H9 (cell line): ENCODE measurements around the gene CCT3. TPM values are rescaled to one million over a fixed set of nuclear protein-coding genes. Genes with fewer than 3 reads are reported as not detected.

ENCODE experiments used
- DNase-seq: peaks from one replicate; pipeline ENCODE4 v3.0.0-alpha.2; 2017
- H2AFZ ChIP-seq: one replicate; pipeline ENCODE4 v1.6.1; 2013; ENCODE audit warnings: mild to moderate bottlenecking, low read length, control low read depth, moderate library complexity
- H2AK5ac ChIP-seq: 2 replicates; pipeline ENCODE4 v1.6.1; 2013; ENCODE audit warnings: low read length, control low read depth, mixed read lengths; ENCODE audit not compliant: insufficient read length
- H2BK120ac ChIP-seq: one replicate; pipeline ENCODE4 v1.6.1; 2013; ENCODE audit warnings: low read depth, mild to moderate bottlenecking, low read length, control low read depth, inconsistent platforms; ENCODE audit not compliant: poor library complexity, severe bottlenecking
- H2BK12ac ChIP-seq: 2 replicates; pipeline ENCODE4 v1.6.1; 2013; ENCODE audit warnings: low read length, control low read depth, mixed read lengths, low read depth; ENCODE audit not compliant: insufficient read length
- H2BK15ac ChIP-seq: 2 replicates; pipeline ENCODE4 v1.6.1; 2013; ENCODE audit warnings: low read depth, low read length, control low read depth
- H2BK20ac ChIP-seq: one replicate; pipeline ENCODE4 v1.6.1; 2013; ENCODE audit warnings: low read depth, mild to moderate bottlenecking, low read length, control low read depth, inconsistent platforms; ENCODE audit not compliant: poor library complexity, severe bottlenecking
- H2BK5ac ChIP-seq: 2 replicates; pipeline ENCODE4 v1.6.1; 2013; ENCODE audit warnings: low read length, control low read depth, mixed read lengths; ENCODE audit not compliant: insufficient read length
- H3K14ac ChIP-seq: 2 replicates; pipeline ENCODE4 v1.6.1; 2013; ENCODE audit warnings: low read length, control low read depth; ENCODE audit not compliant: insufficient read depth
- H3K18ac ChIP-seq: 2 replicates; pipeline ENCODE4 v1.6.1; 2013; ENCODE audit warnings: low read depth, mild to moderate bottlenecking, mixed read lengths, low read length, control low read depth; ENCODE audit not compliant: insufficient read length
- H3K23ac ChIP-seq: 2 replicates; pipeline ENCODE4 v1.6.1; 2013; ENCODE audit warnings: low read length, control low read depth, mixed read lengths, low read depth; ENCODE audit not compliant: insufficient read length
- H3K23me2 ChIP-seq: 2 replicates; pipeline ENCODE4 v1.6.1; 2013; ENCODE audit warnings: low read depth, mild to moderate bottlenecking, mixed read lengths, low read length, control low read depth; ENCODE audit not compliant: insufficient read length, poor library complexity, severe bottlenecking
- H3K27ac ChIP-seq: 2 replicates; pipeline ENCODE4 v1.5.1; 2013; ENCODE audit warnings: low read length, control low read depth, mixed read lengths, low read depth; ENCODE audit not compliant: insufficient read length
- H3K27me3 ChIP-seq: 2 replicates; pipeline ENCODE4 v1.6.1; 2013; ENCODE audit warnings: low read length, control low read depth, inconsistent platforms; ENCODE audit not compliant: insufficient read depth
- H3K4ac ChIP-seq: 2 replicates; pipeline ENCODE4 v1.6.1; 2013; ENCODE audit warnings: low read depth, mild to moderate bottlenecking, control low read depth, inconsistent platforms, low read length, moderate library complexity
- H3K4me1 ChIP-seq: 2 replicates; pipeline ENCODE4 v1.6.1; 2013; ENCODE audit warnings: low read length, control low read depth, inconsistent platforms; ENCODE audit not compliant: insufficient read depth
- H3K4me2 ChIP-seq: 2 replicates; pipeline ENCODE4 v1.6.1; 2013; ENCODE audit warnings: low read length, control low read depth, mixed read lengths; ENCODE audit not compliant: insufficient read length, insufficient read depth
- H3K56ac ChIP-seq: 2 replicates; pipeline ENCODE4 v1.6.1; 2013; ENCODE audit warnings: low read depth, mild to moderate bottlenecking, mixed read lengths, low read length, control low read depth; ENCODE audit not compliant: insufficient read length
- H3K79me1 ChIP-seq: 2 replicates; pipeline ENCODE4 v1.6.1; 2013; ENCODE audit warnings: low read depth, mild to moderate bottlenecking, moderate library complexity, low read length, control low read depth, inconsistent platforms; ENCODE audit not compliant: insufficient read depth, poor library complexity, severe bottlenecking
- H3K79me2 ChIP-seq: 2 replicates; pipeline ENCODE4 v1.6.1; 2013; ENCODE audit warnings: low read length, control low read depth, inconsistent platforms; ENCODE audit not compliant: insufficient read depth
- H3K9ac ChIP-seq: 2 replicates; pipeline ENCODE4 v1.6.1; 2013; ENCODE audit warnings: low read length, control low read depth, mixed read lengths; ENCODE audit not compliant: insufficient read length; ENCODE audit errors: extremely low read depth
- H3K9me3 ChIP-seq: one replicate; pipeline ENCODE4 v1.6.1; 2013; ENCODE audit warnings: low read depth, low read length, inconsistent platforms; ENCODE audit not compliant: control insufficient read depth
- H3T11ph ChIP-seq: one replicate; pipeline ENCODE4 v1.6.1; 2013; ENCODE audit warnings: mild to moderate bottlenecking, low read length, control low read depth, inconsistent platforms
- H4K20me1 ChIP-seq: one replicate; pipeline ENCODE4 v1.6.1; 2013; ENCODE audit not compliant: control insufficient read depth, insufficient read length, insufficient read depth
- H4K5ac ChIP-seq: 2 replicates; pipeline ENCODE4 v1.6.1; 2013; ENCODE audit warnings: low read depth, mild to moderate bottlenecking, mixed read lengths, low read length, control low read depth; ENCODE audit not compliant: insufficient read length
- H4K8ac ChIP-seq: replicated peaks from 2 replicates; pipeline ENCODE4 v1.6.1; 2013; ENCODE audit warnings: low read length, control low read depth, mixed read lengths, low read depth; ENCODE audit not compliant: insufficient read length
- H4K91ac ChIP-seq: 2 replicates; pipeline ENCODE4 v1.6.1; 2013; ENCODE audit warnings: low read depth, mild to moderate bottlenecking, moderate library complexity, mixed read lengths, low read length, control low read depth; ENCODE audit not compliant: insufficient read length
- H3K27ac Mint-ChIP-seq, 3 experiments: 2 replicates in 2 of 3; 3 replicates in 1 of 3; pipeline ENCODE4 v1.8.0; 2020 to 2021; ENCODE audit warnings: mixed read lengths in 3 of 3, mild to moderate bottlenecking in 1 of 3, moderate library complexity in 1 of 3
- H3K27me3 Mint-ChIP-seq: 2 replicates; pipeline ENCODE4 v1.8.0; 2021; ENCODE audit warnings: low read depth, mild to moderate bottlenecking, moderate library complexity, mixed read lengths
- H3K36me3 Mint-ChIP-seq, 3 experiments: 2 replicates in 2 of 3; 3 replicates in 1 of 3; pipeline ENCODE4 v1.8.0; 2020 to 2021; ENCODE audit warnings: low read depth in 3 of 3, mixed read lengths in 3 of 3; ENCODE audit not compliant: insufficient read depth in 1 of 3
- H3K4me1 Mint-ChIP-seq, 2 experiments: 2 replicates each; pipeline ENCODE4 v1.8.0; 2020; ENCODE audit warnings: mixed read lengths in 2 of 2
- H3K4me3 Mint-ChIP-seq, 2 experiments: 2 replicates in 1 of 2; 3 replicates in 1 of 2; pipeline ENCODE4 v1.8.0; 2020 to 2021; ENCODE audit warnings: mild to moderate bottlenecking in 2 of 2, mixed read lengths in 2 of 2, moderate library complexity in 1 of 2
- H3K9me3 Mint-ChIP-seq, 2 experiments: 2 replicates in 1 of 2; 3 replicates in 1 of 2; pipeline ENCODE4 v1.8.0; 2020; ENCODE audit warnings: mild to moderate bottlenecking in 2 of 2, mixed read lengths in 2 of 2, moderate library complexity in 1 of 2
- CTCF ChIP-seq: fragments of 200-600 bp; sonication (generic); conservative IDR thresholded peaks from 3 replicates; pipeline ENCODE4 v1.8.0; 2021; ENCODE audit warnings: antibody characterized with exemption, mild to moderate bottlenecking
- WGBS: extraction: QIAGEN DNeasy Blood & Tissue Kit; methylation state at CpG from one replicate; pipeline ENCODE4 v1.1.7; 2013; ENCODE audit warnings: missing lambda C conversion rate, low lambda C conversion rate, mixed read lengths; ENCODE audit not compliant: insufficient read length; ENCODE audit errors: extremely low coverage; 5-methylcytosine and 5-hydroxymethylcytosine counted together
- total RNA-seq: library from RNA; stranded (reverse); gene quantifications from 2 replicates; pipeline ENCODE4 v1.2.1, GENCODE V29; 2021

Gene CCT3
- total RNA-seq, 1 experiment from 2014 or later: 524 TPM

GRCh38 chr1:156266051-156266450 is 72.0 kb downstream of the CCT3 start:
- Histone ChIP-seq H2BK5ac (no peak overlapping the region), H2BK15ac (no peak overlapping the region), H3K27me3 (no peaks in the 10 kb centered on the region), H3K79me1 (no peaks in the 10 kb centered on the region), H3K4ac (no peak overlapping the region), H2AK5ac (no peak overlapping the region), H3K9me3 (no peaks in the 10 kb centered on the region), H3K18ac (no peak overlapping the region), H4K91ac (no peak overlapping the region), H4K5ac (no peak overlapping the region), H3K9ac (no peak overlapping the region), H3K27ac (no peak overlapping the region), H3K4me1 (no peaks in the 10 kb centered on the region), H3K79me2 (no peaks in the 10 kb centered on the region), H3K23ac (no peak overlapping the region), H3T11ph (no peak overlapping the region), H3K14ac (no peak overlapping the region), H4K8ac (no peak overlapping the region), H2BK120ac (no peak overlapping the region), H3K23me2 (no peaks in the 10 kb centered on the region), H4K20me1 (no peaks in the 10 kb centered on the region), H3K56ac (no peak overlapping the region), H2BK20ac (no peak overlapping the region), H2AFZ (no peak overlapping the region), H2BK12ac (no peak overlapping the region), H3K4me2 (no peak overlapping the region)
- no peak overlapping the region; a peak in 1 of 5 replicates for H3K4me3 Mint-ChIP-seq
- H3K27ac Mint-ChIP-seq: peak overlapping the region in 1 of 3 experiments; percentile 82; a peak in 1 of 7 replicates
- no peaks in the 10 kb centered on the region for H3K27me3 Mint-ChIP-seq
- no peaks in the 10 kb centered on the region for H3K4me1 Mint-ChIP-seq
- DNase-seq: no peak
- no peak for TF ChIP-seq CTCF
- peaks cover 66 to 94% (median 78%) of the 10 kb centered on the region in 3 experiments for H3K36me3 Mint-ChIP-seq
- no peaks in the 10 kb centered on the region for H3K9me3 Mint-ChIP-seq
- WGBS: no CpG with 5 or more reads among the region's 13 CpGs
